ENCODE measurements around the gene FOSL1.

DNA sequence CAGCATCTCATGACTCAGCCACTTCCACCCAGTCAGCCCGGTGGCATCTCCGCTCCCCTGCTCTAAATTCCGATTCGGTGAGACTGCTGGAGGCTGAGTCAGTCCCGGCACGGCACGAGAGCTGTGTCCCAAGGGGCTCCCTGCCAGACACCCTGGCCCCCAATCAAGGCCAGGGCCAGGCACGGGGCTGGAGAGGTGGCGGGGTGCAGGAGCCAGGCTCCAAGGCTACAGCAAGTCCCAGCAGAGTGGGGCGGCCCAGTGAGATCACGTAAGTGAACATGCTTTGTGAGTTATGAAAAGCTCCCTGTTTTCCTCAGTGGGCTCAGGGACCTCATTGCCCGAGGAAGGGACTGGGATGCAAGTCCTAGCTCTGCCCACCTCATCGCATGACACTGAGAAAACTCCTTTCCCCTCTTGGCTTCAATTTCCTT, 15.6 kb upstream of the FOSL1 start:
- TF ChIP-seq, protein P1, sequence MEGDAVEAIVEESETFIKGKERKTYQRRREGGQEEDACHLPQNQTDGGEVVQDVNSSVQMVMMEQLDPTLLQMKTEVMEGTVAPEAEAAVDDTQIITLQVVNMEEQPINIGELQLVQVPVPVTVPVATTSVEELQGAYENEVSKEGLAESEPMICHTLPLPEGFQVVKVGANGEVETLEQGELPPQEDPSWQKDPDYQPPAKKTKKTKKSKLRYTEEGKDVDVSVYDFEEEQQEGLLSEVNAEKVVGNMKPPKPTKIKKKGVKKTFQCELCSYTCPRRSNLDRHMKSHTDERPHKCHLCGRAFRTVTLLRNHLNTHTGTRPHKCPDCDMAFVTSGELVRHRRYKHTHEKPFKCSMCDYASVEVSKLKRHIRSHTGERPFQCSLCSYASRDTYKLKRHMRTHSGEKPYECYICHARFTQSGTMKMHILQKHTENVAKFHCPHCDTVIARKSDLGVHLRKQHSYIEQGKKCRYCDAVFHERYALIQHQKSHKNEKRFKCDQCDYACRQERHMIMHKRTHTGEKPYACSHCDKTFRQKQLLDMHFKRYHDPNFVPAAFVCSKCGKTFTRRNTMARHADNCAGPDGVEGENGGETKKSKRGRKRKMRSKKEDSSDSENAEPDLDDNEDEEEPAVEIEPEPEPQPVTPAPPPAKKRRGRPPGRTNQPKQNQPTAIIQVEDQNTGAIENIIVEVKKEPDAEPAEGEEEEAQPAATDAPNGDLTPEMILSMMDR (IDR thresholded peaks at IDR 0.05) = no peak
- TF ChIP-seq POLR2A (IDR thresholded peaks at IDR 0.05) = peak; percentile 27 to 48
